Sigmoid colon (tissue), 7 donors: ENCODE measurements around the gene LEMD1. TPM values are rescaled to one million over a fixed set of nuclear protein-coding genes. Genes with fewer than 3 reads are reported as not detected.

Experiments
- DNase-seq: peaks from one replicate; pipeline ENCODE4 v3.0.0-alpha.2; 2019
- H3K27ac ChIP-seq, 4 donors: fragments of 200-600 bp; sonication (generic); one replicate each; pipeline ENCODE4 v1.5.1; 2016 to 2019; ENCODE audit warnings: mild to moderate bottlenecking in 1 of 4
- H3K27me3 ChIP-seq, 3 donors: fragments of 200-600 bp; sonication (generic); one replicate each; pipeline ENCODE4 v1.5.1; 2019; ENCODE audit warnings: mild to moderate bottlenecking in 1 of 3
- H3K36me3 ChIP-seq, 4 donors: fragments of 200-600 bp; sonication (generic); one replicate each; pipeline ENCODE4 v1.5.1; 2016 to 2019
- H3K4me1 ChIP-seq, 4 donors: fragments of 200-600 bp; sonication (generic); one replicate each; pipeline ENCODE4 v1.5.1; 2017 to 2019
- H3K4me3 ChIP-seq, 4 donors: fragments of 200-600 bp; sonication (generic); one replicate each; pipeline ENCODE4 v1.5.1; 2017 to 2019; ENCODE audit warnings: mild to moderate bottlenecking in 2 of 4, moderate library complexity in 1 of 4
- H3K9me3 ChIP-seq, 4 donors: fragments of 200-600 bp in 3 of 4; sonication (generic) in 3 of 4; one replicate each; pipeline versions ENCODE4 v1.5.1 to v1.6.1; 2013 to 2019
- EP300 ChIP-seq, 4 donors: sonication (generic); formaldehyde crosslinking; IDR thresholded peaks; one replicate each; pipeline ENCODE4 v1.6.1; 2017; ENCODE audit warnings: antibody characterized with exemption in 4 of 4
- POLR2A ChIP-seq, 2 donors: fragments of 450-650 bp; IDR thresholded peaks; one replicate each; pipeline ENCODE4 v1.6.1; 2016; ENCODE audit warnings: antibody characterized with exemption in 2 of 2, mild to moderate bottlenecking in 2 of 2, moderate library complexity in 2 of 2
- POLR2AphosphoS5 ChIP-seq, 4 donors: sonication (generic); formaldehyde crosslinking; IDR thresholded peaks; one replicate each; pipeline ENCODE4 v1.6.1; 2017; ENCODE audit warnings: antibody characterized with exemption in 4 of 4
- WGBS, 2 donors: extraction: QIAGEN DNeasy Blood & Tissue Kit; methylation state at CpG; one replicate each; pipeline ENCODE4 v1.1.7; 2013; 5-methylcytosine and 5-hydroxymethylcytosine counted together
- intact Hi-C: fragments of 100-400 bp; cut with DNase I; formaldehyde crosslinking; loops from one replicate; pipeline ENCODE4 v1.15.1; 2023
- polyA plus RNA-seq, 3 donors: library from polyadenylated mRNA; stranded (reverse); fragments of 200-250 nt; gene quantifications; one replicate each; pipeline ENCODE4 v1.2.3, GENCODE V29; 2013
- total RNA-seq, 4 donors: library from RNA; depleted of rRNA; stranded (reverse); fragments of >200 nt; gene quantifications; one replicate each; pipeline ENCODE4 v1.1.0, GENCODE V29; 2016
- TF ChIP-seq, protein P1 (sequence below), 4 experiments: fragments of 450-650 bp in 3 of 4; fragments of 200-600 bp in 1 of 4; IDR thresholded peaks; one replicate each; pipeline ENCODE4 v1.5.1; 2016 to 2019; ENCODE audit warnings: antibody characterized with exemption in 4 of 4, mild to moderate bottlenecking in 3 of 4, moderate library complexity in 2 of 4
- donor health status: healthy with polysubstance abuse.
- donor health status: Bipolar disorder and iron deficiency.
- donor health status: healthy.

LEMD1 gene, protein sequence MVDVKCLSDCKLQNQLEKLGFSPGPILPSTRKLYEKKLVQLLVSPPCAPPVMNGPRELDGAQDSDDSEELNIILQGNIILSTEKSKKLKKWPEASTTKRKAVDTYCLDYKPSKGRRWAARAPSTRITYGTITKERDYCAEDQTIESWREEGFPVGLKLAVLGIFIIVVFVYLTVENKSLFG
- total RNA-seq (not detected), polyA plus RNA-seq (under 1 TPM in 1 of 3 donors, not detected in 2; 0.34 TPM)

DNA sequence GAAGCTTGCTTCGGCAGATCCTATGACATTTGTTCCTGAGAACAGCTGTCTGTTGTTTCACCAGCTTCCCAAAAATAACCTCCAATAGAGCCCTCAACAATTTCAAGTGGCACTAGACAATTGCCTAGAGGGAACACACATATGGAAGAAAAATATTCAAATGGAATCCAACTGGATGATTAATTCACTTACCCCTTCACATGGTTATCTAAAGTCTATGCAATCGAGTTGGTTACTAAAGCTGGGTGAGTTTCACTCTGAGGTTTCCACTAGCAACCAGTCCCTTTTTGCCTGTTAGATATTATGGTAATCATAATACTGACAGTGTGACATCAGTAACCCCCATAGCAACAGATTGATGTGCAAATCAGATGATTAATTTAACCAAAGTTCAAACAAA is at the start of gene LEMD1:
Gene LEMD1, minus strand, starts transcription at position 259 of the 400 bp plus-strand sequence. CDS start 1,520 bp downstream, outside the sequence.
- H3K36me3 ChIP-seq = no peaks in the 10 kb centered on the region
- no peak within 1 kb of the TSS for H3K27ac ChIP-seq
- peaks cover 0 to 8% (median 0%) of the 10 kb centered on the region in 3 donors for H3K27me3 ChIP-seq
- no peaks in the 10 kb centered on the region for H3K4me1 ChIP-seq
- no peak for TF ChIP-seq EP300 (IDR thresholded peaks at IDR 0.05)
- TF ChIP-seq, protein P1, sequence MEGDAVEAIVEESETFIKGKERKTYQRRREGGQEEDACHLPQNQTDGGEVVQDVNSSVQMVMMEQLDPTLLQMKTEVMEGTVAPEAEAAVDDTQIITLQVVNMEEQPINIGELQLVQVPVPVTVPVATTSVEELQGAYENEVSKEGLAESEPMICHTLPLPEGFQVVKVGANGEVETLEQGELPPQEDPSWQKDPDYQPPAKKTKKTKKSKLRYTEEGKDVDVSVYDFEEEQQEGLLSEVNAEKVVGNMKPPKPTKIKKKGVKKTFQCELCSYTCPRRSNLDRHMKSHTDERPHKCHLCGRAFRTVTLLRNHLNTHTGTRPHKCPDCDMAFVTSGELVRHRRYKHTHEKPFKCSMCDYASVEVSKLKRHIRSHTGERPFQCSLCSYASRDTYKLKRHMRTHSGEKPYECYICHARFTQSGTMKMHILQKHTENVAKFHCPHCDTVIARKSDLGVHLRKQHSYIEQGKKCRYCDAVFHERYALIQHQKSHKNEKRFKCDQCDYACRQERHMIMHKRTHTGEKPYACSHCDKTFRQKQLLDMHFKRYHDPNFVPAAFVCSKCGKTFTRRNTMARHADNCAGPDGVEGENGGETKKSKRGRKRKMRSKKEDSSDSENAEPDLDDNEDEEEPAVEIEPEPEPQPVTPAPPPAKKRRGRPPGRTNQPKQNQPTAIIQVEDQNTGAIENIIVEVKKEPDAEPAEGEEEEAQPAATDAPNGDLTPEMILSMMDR (IDR thresholded peaks at IDR 0.05) = no peak
- no peak for TF ChIP-seq POLR2A (IDR thresholded peaks at IDR 0.05)
- no peak for TF ChIP-seq POLR2AphosphoS5 (IDR thresholded peaks at IDR 0.05)
- no peak for DNase-seq
- 71 to 72% methylated on average over 2 of the region's 2 CpGs for WGBS, 2 donors
- intact Hi-C loops = no loop called here
- no peaks in the 10 kb centered on the region for H3K9me3 ChIP-seq
- no peak within 1 kb of the TSS for H3K4me3 ChIP-seq

GRCh38 chr1:205470131-205470530 is 48.3 kb upstream of the LEMD1 start:
- intact Hi-C loops = no loop called here
- TF ChIP-seq, protein P1 (IDR thresholded peaks at IDR 0.05) = no peak
- no peak for TF ChIP-seq POLR2AphosphoS5 (IDR thresholded peaks at IDR 0.05)
- TF ChIP-seq POLR2A (IDR thresholded peaks at IDR 0.05) = no peak
- TF ChIP-seq EP300 (IDR thresholded peaks at IDR 0.05) = no peak
- no peaks in the 10 kb centered on the region for H3K36me3 ChIP-seq
- no peaks in the 10 kb centered on the region for H3K4me1 ChIP-seq
- WGBS, 2 donors = 25 to 74% methylated on average over 6 of the region's 6 CpGs
- H3K4me3 ChIP-seq = no peak overlapping the region
- H3K27ac ChIP-seq = no peak overlapping the region
- no peak for DNase-seq
- peaks cover 0 to 30% (median 0%) of the 10 kb centered on the region in 3 donors for H3K27me3 ChIP-seq
- peaks cover 0 to 3% (median 0%) of the 10 kb centered on the region in 4 donors for H3K9me3 ChIP-seq

- Histone ChIP-seq H3K36me3 (no peaks in the 10 kb centered on the region), H3K27me3 (peaks cover 0 to 23% (median 0%) of the 10 kb centered on the region in 3 donors), H3K4me1 (no peaks in the 10 kb centered on the region), H3K9me3 (no peaks in the 10 kb centered on the region), H3K4me3 (no peak overlapping the region), H3K27ac (no peak overlapping the region)
- no peak for DNase-seq
- 54 to 70% methylated on average over 7 of the region's 7 CpGs for WGBS, 2 donors
- TF ChIP-seq, protein P1 (IDR thresholded peaks at IDR 0.05) = no peak
- no peak for TF ChIP-seq EP300 (IDR thresholded peaks at IDR 0.05)
- no peak for TF ChIP-seq POLR2A (IDR thresholded peaks at IDR 0.05)
- TF ChIP-seq POLR2AphosphoS5 (IDR thresholded peaks at IDR 0.05) = no peak
- intact Hi-C loops = no loop called here
Observed at GRCh38 chr1:205466595-205467220, 44.9 kb upstream of the LEMD1 start.

GRCh38 chr1:205465392-205465791 is 43.5 kb upstream of the LEMD1 start:
- Histone ChIP-seq H3K36me3 (no peaks in the 10 kb centered on the region), H3K9me3 (no peaks in the 10 kb centered on the region), H3K27ac (no peak overlapping the region), H3K4me1 (no peaks in the 10 kb centered on the region), H3K27me3 (peaks cover 0 to 29% (median 0%) of the 10 kb centered on the region in 3 donors), H3K4me3 (no peak overlapping the region)
- no peak for DNase-seq
- no peak for TF ChIP-seq EP300 (IDR thresholded peaks at IDR 0.05)
- TF ChIP-seq, protein P1 (IDR thresholded peaks at IDR 0.05) = no peak
- TF ChIP-seq POLR2A (IDR thresholded peaks at IDR 0.05) = no peak
- no peak for TF ChIP-seq POLR2AphosphoS5 (IDR thresholded peaks at IDR 0.05)
- WGBS, 2 donors = 78 to 87% methylated on average over 2 of the region's 2 CpGs
- intact Hi-C loops = no loop called here
